GM23248 (cell line): ENCODE results near the gene SLMAP. TPM values are rescaled to one million over a fixed set of nuclear protein-coding genes. Genes with fewer than 3 reads are reported as not detected.

Source experiments
- DNase-seq: peaks from one replicate; pipeline ENCODE4 v3.0.0-alpha.2; 2015
- H2AFZ ChIP-seq: fragments of 200-600 bp; sonication (generic); 2 replicates; pipeline ENCODE4 v1.6.1; 2016; ENCODE audit warnings: antibody characterized with exemption
- H3F3A ChIP-seq: fragments of 200-600 bp; sonication (generic); 2 replicates; pipeline ENCODE4 v1.6.1; 2016; ENCODE audit warnings: mild to moderate bottlenecking, antibody characterized with exemption, mixed run types; ENCODE audit not compliant: insufficient read depth
- H3K27ac ChIP-seq: fragments of 200-600 bp; sonication (generic); 2 replicates; pipeline ENCODE4 v1.5.1; 2016; ENCODE audit warnings: mild to moderate bottlenecking
- H3K27me3 ChIP-seq: fragments of 200-600 bp; sonication (generic); replicated peaks from 2 replicates; pipeline ENCODE4 v1.6.1; 2016; ENCODE audit warnings: mild to moderate bottlenecking; ENCODE audit not compliant: insufficient read depth
- H3K36me3 ChIP-seq: fragments of 200-600 bp; sonication (generic); 2 replicates; pipeline ENCODE4 v1.6.1; 2016; ENCODE audit warnings: low read depth, mild to moderate bottlenecking
- H3K4me1 ChIP-seq: fragments of 200-600 bp; sonication (generic); 2 replicates; pipeline ENCODE4 v1.6.1; 2016; ENCODE audit warnings: mild to moderate bottlenecking; ENCODE audit not compliant: insufficient read depth
- H3K4me2 ChIP-seq: fragments of 200-600 bp; sonication (generic); one replicate; pipeline ENCODE4 v1.6.1; 2016; ENCODE audit warnings: mild to moderate bottlenecking; ENCODE audit not compliant: unreplicated experiment
- H3K4me3 ChIP-seq: fragments of 200-600 bp; sonication (generic); 2 replicates; pipeline ENCODE4 v1.5.1; 2016; ENCODE audit warnings: mild to moderate bottlenecking
- H3K79me2 ChIP-seq: fragments of 200-600 bp; sonication (generic); 2 replicates; pipeline ENCODE4 v1.6.1; 2016; ENCODE audit warnings: mild to moderate bottlenecking; ENCODE audit not compliant: insufficient read depth
- H3K9ac ChIP-seq: fragments of 200-600 bp; sonication (generic); 2 replicates; pipeline ENCODE4 v1.6.1; 2016; ENCODE audit warnings: mild to moderate bottlenecking
- H3K9me2 ChIP-seq: fragments of 200-600 bp; sonication (generic); 2 replicates; pipeline ENCODE4 v1.6.1; 2016; ENCODE audit warnings: mixed run types, mild to moderate bottlenecking, moderate library complexity; ENCODE audit not compliant: insufficient read depth
- H3K9me3 ChIP-seq: fragments of 200-600 bp; sonication (generic); one replicate; pipeline ENCODE4 v1.6.1; 2017; ENCODE audit warnings: low read depth
- H4K20me1 ChIP-seq: fragments of 200-600 bp; sonication (generic); 2 replicates; pipeline ENCODE4 v1.6.0; 2016; ENCODE audit not compliant: insufficient read depth
- EZH2 ChIP-seq: fragments of 200-600 bp; sonication (generic); IDR thresholded peaks from 2 replicates; pipeline ENCODE4 v1.6.1; 2018; ENCODE audit warnings: antibody characterized with exemption, mild to moderate bottlenecking; ENCODE audit not compliant: insufficient read depth, poor library complexity, severe bottlenecking
- EZH2phosphoT487 ChIP-seq: fragments of 200-600 bp; sonication (generic); IDR thresholded peaks from 2 replicates; pipeline ENCODE4 v1.6.1; 2018; ENCODE audit warnings: antibody characterized with exemption, moderate library complexity, mild to moderate bottlenecking, low read depth; ENCODE audit not compliant: insufficient read depth
- WGBS, 2 experiments: methylation state at CpG; one replicate each; pipeline ENCODE4 v1.1.6; 2015 to 2017; ENCODE audit warnings: low lambda C conversion rate in 2 of 2, low coverage in 1 of 2; ENCODE audit errors: missing lambda C conversion rate in 2 of 2; 5-methylcytosine and 5-hydroxymethylcytosine counted together
- in situ Hi-C: fragments of 300-500 bp; cut with MboI; formaldehyde crosslinking; loops from 2 replicates; pipeline ENCODE4 v1.15.0; 2020
- polyA plus RNA-seq: library from polyadenylated mRNA; unstranded; fragments of >200 nt; fragmentation: Nextera tagmentation; extraction: Ambion mirVana; gene quantifications from 2 replicates; pipeline ENCODE4 v1.2.1, GENCODE V29; 2016
- total RNA-seq: library from RNA; depleted of rRNA; stranded (reverse); fragments of >200 nt; shearing (Covaris generic); gene quantifications from 2 replicates; pipeline ENCODE4 v1.2.3, GENCODE V29; 2014

Gene SLMAP
- total and polyA plus RNA-seq, 2 experiments from 2014 or later = 28.4 to 33.9 TPM

DNA sequence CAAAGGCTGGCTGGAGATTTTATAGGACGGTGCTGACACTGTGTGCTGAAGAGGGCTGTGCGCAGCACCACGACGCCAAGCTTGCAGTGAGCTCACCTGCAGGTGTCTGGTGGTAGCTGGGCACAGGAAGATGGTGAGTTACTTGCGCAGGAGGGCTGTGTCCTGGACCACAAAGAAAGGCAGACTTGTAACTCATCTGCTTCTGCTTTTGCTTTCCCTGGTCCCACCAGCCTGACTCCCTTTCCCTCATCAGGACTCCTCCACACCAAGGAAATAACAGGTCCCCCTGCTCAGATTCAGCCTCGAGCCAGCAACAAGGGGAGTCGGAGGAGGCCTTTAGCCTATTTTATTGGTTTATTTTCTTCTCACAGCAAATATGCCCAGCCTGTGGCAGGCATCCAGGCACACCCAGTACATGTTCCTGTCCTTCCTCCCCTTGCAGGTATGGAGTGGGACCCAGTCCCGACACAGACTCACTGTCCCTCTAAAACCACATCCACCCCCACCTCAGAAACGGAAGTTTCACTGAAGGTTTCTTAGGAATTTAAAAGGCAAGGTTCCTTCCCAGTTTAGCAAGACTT, 216.5 kb downstream of the SLMAP start:
- no peak overlapping the region for H2AFZ ChIP-seq
- DNase-seq = no peak
- no peaks in the 10 kb centered on the region for H4K20me1 ChIP-seq
- TF ChIP-seq EZH2phosphoT487 (no peak), EZH2 (no peak)
- H3K79me2 ChIP-seq = no peaks in the 10 kb centered on the region
- WGBS, 2 experiments = 93% methylated on average over 9 of the region's 9 CpGs
- H3K9me3 ChIP-seq = no peaks in the 10 kb centered on the region
- no peaks in the 10 kb centered on the region for H3K9me2 ChIP-seq
- no peak overlapping the region for H3K4me2 ChIP-seq
- H3K4me3 ChIP-seq = no peak overlapping the region
- no peaks in the 10 kb centered on the region for H3K36me3 ChIP-seq
- H3F3A ChIP-seq = peaks cover 16% of the 10 kb centered on the region
- in situ Hi-C loops = no loop called here
- H3K9ac ChIP-seq = no peak overlapping the region
- no peak overlapping the region for H3K27ac ChIP-seq
- peaks cover 40% of the 10 kb centered on the region for H3K4me1 ChIP-seq
- H3K27me3 ChIP-seq = no peaks in the 10 kb centered on the region

DNA sequence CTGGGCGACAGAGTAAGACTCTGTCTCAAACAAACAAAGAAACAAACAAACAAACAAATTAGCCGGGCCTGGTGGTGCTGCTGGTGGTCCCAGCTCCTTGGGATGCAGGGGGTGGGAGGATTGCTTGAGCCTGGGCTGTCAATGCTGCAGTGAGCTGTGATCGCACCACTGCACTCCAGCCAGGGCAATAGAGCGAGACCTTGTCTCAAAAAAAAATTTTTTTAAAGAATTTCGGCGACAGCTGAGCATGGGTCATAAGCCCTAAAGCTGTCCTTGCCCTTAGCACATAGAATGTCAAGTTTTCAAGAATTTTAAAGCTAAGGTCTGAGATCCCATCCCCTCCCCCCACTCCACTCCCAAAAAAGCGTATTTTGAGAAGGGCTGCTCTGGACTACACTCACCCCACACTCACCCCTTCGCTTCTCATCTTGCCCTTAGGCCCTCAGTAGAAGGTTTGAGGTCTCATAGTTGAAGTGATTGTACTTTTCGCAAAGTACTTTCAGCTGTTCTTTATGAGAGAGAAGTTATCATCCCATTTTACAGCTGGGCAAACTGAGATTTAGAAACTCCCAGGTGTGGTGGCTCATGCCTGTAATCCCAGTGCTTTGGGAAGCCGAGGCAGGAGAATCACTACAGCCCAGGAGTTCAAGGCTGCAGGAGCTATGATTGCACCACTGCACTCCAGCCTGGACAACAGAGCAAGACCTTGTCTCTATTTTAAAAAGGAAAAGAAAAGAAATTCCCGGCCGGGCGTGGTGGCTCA, 217.8 kb downstream of the SLMAP start:
- Histone ChIP-seq H2AFZ (no peak overlapping the region), H3K27me3 (no peaks in the 10 kb centered on the region), H3K79me2 (no peaks in the 10 kb centered on the region), H4K20me1 (no peaks in the 10 kb centered on the region), H3K27ac (peak overlapping the region; percentile 62; the same call in 1 of the 2 replicates), H3K4me3 (no peak overlapping the region), H3K4me1 (peaks cover 51% of the 10 kb centered on the region), H3K9ac (no peak overlapping the region), H3K9me3 (no peaks in the 10 kb centered on the region), H3K36me3 (no peaks in the 10 kb centered on the region), H3K9me2 (no peaks in the 10 kb centered on the region), H3K4me2 (no peak overlapping the region), H3F3A (peaks cover 20% of the 10 kb centered on the region)
- no peak for DNase-seq
- in situ Hi-C loops = no loop called here
- TF ChIP-seq EZH2phosphoT487 = no peak
- no peak for TF ChIP-seq EZH2
- WGBS, 2 experiments = 92 to 94% methylated on average over 13 of the region's 13 CpGs

GRCh38 chr3:57974796-57975388, 218.8 kb downstream of the SLMAP start:
- H2AFZ ChIP-seq = 0 out of 2 replicates have a peak overlapping the region, but pooled peaks have one; percentile 7
- H3K27me3 ChIP-seq = no peaks in the 10 kb centered on the region
- no peaks in the 10 kb centered on the region for H3K79me2 ChIP-seq
- H3K36me3 ChIP-seq = no peaks in the 10 kb centered on the region
- H3K9me3 ChIP-seq = no peaks in the 10 kb centered on the region
- peak overlapping the region; percentile 62 for H3K27ac ChIP-seq
- H4K20me1 ChIP-seq = no peaks in the 10 kb centered on the region
- no peak for TF ChIP-seq EZH2phosphoT487
- TF ChIP-seq EZH2 = no peak
- peaks cover 14% of the 10 kb centered on the region for H3F3A ChIP-seq
- 47 to 50% methylated on average over 6 of the region's 6 CpGs for WGBS, 2 experiments
- in situ Hi-C loops = no loop called here
- no peak overlapping the region for H3K9ac ChIP-seq
- H3K9me2 ChIP-seq = no peaks in the 10 kb centered on the region
- H3K4me1 ChIP-seq = peaks cover 42% of the 10 kb centered on the region
- DNase-seq = peak; percentile 94
- H3K4me2 ChIP-seq = peak overlapping the region; percentile 23
- no peak overlapping the region for H3K4me3 ChIP-seq

GRCh38 chr3:57977818-57978235, 221.7 kb downstream of the SLMAP start:
- Histone ChIP-seq H3K9ac (no peak overlapping the region), H3K27ac (no peak overlapping the region; the same call in 1 of the 2 replicates), H3K9me2 (no peaks in the 10 kb centered on the region)

More at GRCh38 chr3:57977818-57978235, 221.7 kb downstream of the SLMAP start:
- DNase-seq = no peak
- Histone ChIP-seq H3K79me2 (no peaks in the 10 kb centered on the region), H3K36me3 (no peaks in the 10 kb centered on the region), H2AFZ (peak overlapping the region; percentile 9; the same call in 1 of the 2 replicates), H3K4me1 (peaks cover 37% of the 10 kb centered on the region), H3K9me3 (no peaks in the 10 kb centered on the region), H3K4me3 (no peak overlapping the region), H3K27me3 (no peaks in the 10 kb centered on the region), H4K20me1 (no peaks in the 10 kb centered on the region), H3F3A (peaks cover 15% of the 10 kb centered on the region), H3K4me2 (peak overlapping the region; percentile 70)
- 45 to 59% methylated on average over 4 of the region's 4 CpGs for whole genome bisulfite sequencing, 2 experiments
- no peak for TF ChIP-seq EZH2
- no peak for TF ChIP-seq EZH2phosphoT487
- in situ Hi-C loops = no loop called here
